ENCODE results near the gene TDRD15. TPM values are rescaled to one million over a fixed set of nuclear protein-coding genes. Genes with fewer than 3 reads are reported as not detected.

Gene TDRD15
- total RNA-seq, 4 donors from 2014 or later = under 0.01 to 0.45 (median 0.08) TPM; not detected in 1

DNA sequence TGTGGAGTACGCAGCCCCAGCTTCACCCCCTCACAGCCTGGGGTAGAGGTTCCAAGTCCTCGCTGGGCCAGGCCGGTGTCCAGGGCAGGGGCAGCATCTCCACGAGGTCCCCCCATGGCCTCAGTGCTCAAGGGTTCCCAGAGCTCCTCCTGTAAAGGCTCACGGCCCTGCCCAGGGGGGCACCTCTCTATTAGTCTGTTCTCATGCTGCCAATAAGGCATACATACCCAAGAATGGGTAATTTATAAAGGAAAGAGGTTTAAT, 38.8 kb downstream of the TDRD15 start:
- H3K27me3 ChIP-seq = no peaks in the 10 kb centered on the region
- TF ChIP-seq, protein P1, sequence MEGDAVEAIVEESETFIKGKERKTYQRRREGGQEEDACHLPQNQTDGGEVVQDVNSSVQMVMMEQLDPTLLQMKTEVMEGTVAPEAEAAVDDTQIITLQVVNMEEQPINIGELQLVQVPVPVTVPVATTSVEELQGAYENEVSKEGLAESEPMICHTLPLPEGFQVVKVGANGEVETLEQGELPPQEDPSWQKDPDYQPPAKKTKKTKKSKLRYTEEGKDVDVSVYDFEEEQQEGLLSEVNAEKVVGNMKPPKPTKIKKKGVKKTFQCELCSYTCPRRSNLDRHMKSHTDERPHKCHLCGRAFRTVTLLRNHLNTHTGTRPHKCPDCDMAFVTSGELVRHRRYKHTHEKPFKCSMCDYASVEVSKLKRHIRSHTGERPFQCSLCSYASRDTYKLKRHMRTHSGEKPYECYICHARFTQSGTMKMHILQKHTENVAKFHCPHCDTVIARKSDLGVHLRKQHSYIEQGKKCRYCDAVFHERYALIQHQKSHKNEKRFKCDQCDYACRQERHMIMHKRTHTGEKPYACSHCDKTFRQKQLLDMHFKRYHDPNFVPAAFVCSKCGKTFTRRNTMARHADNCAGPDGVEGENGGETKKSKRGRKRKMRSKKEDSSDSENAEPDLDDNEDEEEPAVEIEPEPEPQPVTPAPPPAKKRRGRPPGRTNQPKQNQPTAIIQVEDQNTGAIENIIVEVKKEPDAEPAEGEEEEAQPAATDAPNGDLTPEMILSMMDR (IDR thresholded peaks at IDR 0.05) = no peak
- TF ChIP-seq POLR2A (IDR thresholded peaks at IDR 0.05) = no peak
- 0 to 81% methylated on average over 1 to 5 of the region's 5 CpGs for WGBS, 2 donors
- H3K36me3 ChIP-seq = no peaks in the 10 kb centered on the region
- no peaks in the 10 kb centered on the region for H3K4me1 ChIP-seq
- H3K27ac ChIP-seq = no peak overlapping the region
- H3K9me3 ChIP-seq = no peaks in the 10 kb centered on the region
- H3K4me3 ChIP-seq (replicated peaks in 1 of 3) = no peak overlapping the region
- intact Hi-C loops (cut with DNase I) = no loop called here
- no peak for DNase-seq

DNA sequence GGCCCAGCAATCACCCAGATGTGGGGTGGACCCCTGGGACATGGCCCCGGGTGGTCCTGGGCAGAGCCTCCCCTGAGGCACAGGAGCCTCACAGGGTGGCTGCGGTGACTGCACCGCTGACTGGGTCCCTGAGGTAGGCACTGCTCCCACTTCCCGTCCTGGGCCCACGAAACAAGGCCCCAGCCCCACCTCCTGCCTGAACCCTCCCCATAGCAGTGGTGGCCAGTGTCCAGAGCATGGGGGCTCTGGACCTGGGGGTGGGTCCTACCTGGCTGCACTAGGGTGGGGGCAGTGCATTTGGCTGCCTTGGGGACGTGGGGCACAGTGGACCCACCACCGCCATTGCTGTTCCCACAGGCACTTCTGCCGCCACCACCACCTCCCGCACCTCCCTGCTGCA, 39.4 kb downstream of the TDRD15 start:
- DNase-seq = no peak
- intact Hi-C loops (cut with DNase I) = no loop called here
- WGBS, 2 donors = 94 to 95% methylated on average over 3 to 4 of the region's 9 CpGs
- TF ChIP-seq, protein P1 (IDR thresholded peaks at IDR 0.05) = no peak
- TF ChIP-seq POLR2A (IDR thresholded peaks at IDR 0.05) = no peak
- H3K27ac ChIP-seq = no peak overlapping the region
- no peak overlapping the region for H3K4me3 ChIP-seq (replicated peaks in 1 of 3)
- H3K4me1 ChIP-seq = no peaks in the 10 kb centered on the region
- H3K9me3 ChIP-seq = no peaks in the 10 kb centered on the region
- H3K36me3 ChIP-seq = no peaks in the 10 kb centered on the region
- H3K27me3 ChIP-seq = no peaks in the 10 kb centered on the region

DNA sequence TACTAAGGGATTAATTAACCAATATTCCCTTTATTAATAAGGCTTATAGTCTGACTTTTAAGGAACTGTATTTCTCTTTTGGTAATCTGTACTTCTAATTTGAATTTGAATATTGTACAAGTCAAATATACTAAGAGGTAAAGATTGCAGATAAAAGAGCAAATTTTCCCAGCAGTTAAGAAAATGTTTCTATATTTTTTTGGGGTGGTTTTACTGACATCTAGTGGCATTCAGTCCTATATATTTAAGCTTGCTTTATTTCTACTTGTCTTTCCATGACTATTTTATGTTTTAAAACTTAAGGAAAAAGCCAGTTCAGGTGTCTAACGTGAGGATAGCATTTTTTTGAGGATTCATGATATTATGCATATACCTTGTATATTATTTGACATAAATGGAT, 41.6 kb downstream of the TDRD15 start:
- intact Hi-C loops (cut with DNase I) = no loop called here
- H3K36me3 ChIP-seq = no peaks in the 10 kb centered on the region
- 14 to 22% methylated on average over 1 of the region's 1 CpG for WGBS, 2 donors
- DNase-seq = no peak
- H3K4me1 ChIP-seq = no peaks in the 10 kb centered on the region
- no peak overlapping the region for H3K4me3 ChIP-seq (replicated peaks in 1 of 3)
- no peaks in the 10 kb centered on the region for H3K9me3 ChIP-seq
- H3K27me3 ChIP-seq = no peaks in the 10 kb centered on the region
- H3K27ac ChIP-seq = no peak overlapping the region
- no peak for TF ChIP-seq POLR2A (IDR thresholded peaks at IDR 0.05)
- TF ChIP-seq, protein P1 (IDR thresholded peaks at IDR 0.05) = no peak

DNA sequence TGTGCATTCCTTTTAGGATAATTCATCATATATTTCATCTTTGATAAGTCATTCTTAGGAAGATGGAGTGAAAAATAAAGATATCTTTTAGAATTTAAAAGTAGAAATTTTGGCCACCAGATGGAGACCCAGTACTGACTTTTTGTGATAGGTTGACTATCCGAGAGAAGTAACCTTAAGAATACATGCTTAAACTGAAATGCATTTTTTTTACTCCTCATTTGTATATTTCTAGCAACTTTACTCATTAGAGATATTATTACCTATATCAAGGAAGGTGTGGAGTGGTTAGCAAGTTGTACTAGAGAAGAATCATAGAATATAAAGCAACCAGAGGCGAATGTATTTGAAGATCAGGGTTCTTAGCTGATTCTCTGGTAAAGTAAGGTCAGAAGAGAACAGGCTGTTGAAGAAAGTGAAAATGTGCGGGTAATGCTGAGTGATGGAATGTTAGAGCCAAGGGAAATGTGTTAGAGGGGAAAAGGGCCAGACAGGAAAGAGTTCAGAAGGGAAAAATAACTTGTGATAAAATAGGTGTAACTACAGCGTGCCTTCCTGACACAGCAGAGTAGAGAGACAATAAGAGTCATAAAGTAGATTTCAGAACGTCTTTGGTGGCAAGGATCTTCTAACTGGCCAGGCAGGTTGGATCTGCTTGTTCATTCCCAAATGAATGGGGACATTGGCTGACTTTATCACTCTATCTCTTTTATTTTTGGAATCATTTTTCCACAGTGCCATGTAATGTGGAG, 52.3 kb downstream of the TDRD15 start:
- DNase-seq = no peak
- Histone ChIP-seq H3K27ac (no peak overlapping the region), H3K4me1 (peaks cover 0 to 4% of the 10 kb centered on the region in 2 donors), H3K9me3 (no peaks in the 10 kb centered on the region), H3K36me3 (no peaks in the 10 kb centered on the region), H3K4me3 (replicated peaks in 1 of 3) (no peak overlapping the region), H3K27me3 (no peaks in the 10 kb centered on the region)
- no peak for TF ChIP-seq POLR2A (IDR thresholded peaks at IDR 0.05)
- TF ChIP-seq, protein P1 (IDR thresholded peaks at IDR 0.05) = peak in 1 of 6 experiments; percentile 39
- intact Hi-C loops (cut with DNase I) = no loop called here
- WGBS, 2 donors = 50 to 54% methylated on average over 5 of the region's 5 CpGs

DNA sequence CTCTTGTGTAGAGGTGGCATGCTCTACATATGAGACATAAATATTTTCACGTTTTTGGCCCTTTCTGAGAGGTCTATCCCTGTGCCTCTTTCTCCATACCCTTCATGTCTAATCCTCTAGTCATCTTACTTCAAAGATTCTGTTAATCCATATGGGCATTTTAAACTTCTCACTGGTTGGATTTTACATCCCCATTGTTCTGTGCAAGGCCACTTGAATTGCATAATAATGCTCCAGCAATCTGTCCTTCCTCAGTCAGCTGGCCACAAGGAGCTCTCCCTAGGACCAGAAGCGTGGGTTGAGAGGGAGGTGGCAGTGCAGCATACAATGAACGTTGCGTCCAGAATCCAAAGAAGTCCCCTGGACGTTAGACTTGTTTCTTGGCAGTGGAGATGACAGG, 58.2 kb downstream of the TDRD15 start:
- intact Hi-C loops (cut with DNase I) = no loop called here
- H3K27me3 ChIP-seq = no peaks in the 10 kb centered on the region
- WGBS, 2 donors = 74 to 81% methylated on average over 5 of the region's 5 CpGs
- no peaks in the 10 kb centered on the region for H3K36me3 ChIP-seq
- TF ChIP-seq, protein P1 (IDR thresholded peaks at IDR 0.05) = no peak
- TF ChIP-seq POLR2A (IDR thresholded peaks at IDR 0.05) = no peak
- no peaks in the 10 kb centered on the region for H3K9me3 ChIP-seq
- H3K27ac ChIP-seq = no peak overlapping the region
- no peaks in the 10 kb centered on the region for H3K4me1 ChIP-seq
- H3K4me3 ChIP-seq (replicated peaks in 1 of 3) = no peak overlapping the region
- DNase-seq = no peak

All from thyroid gland (tissue), 4 donors.